Measurements from ENCODE around the gene ZFAND2A. TPM values are rescaled to one million over a fixed set of nuclear protein-coding genes. Genes with fewer than 3 reads are reported as not detected.
A peak's percentile ranks its signal among the peaks of the same experiment; 100 is the strongest.
"Not testable (repeated sequence)": the region's sequence is repeated elsewhere in the genome, so short reads cannot be mapped to it uniquely, and the experiment has no call there.

Gene ZFAND2A
- total RNA-seq, 3 donors from 2014 or later = 19.3 to 25.0 (median 22.3) TPM

- Mint-ChIP-seq H3K27me3 (ENCODE audit: low read depth) (peaks cover 21% of the 10 kb centered on the region), H3K36me3 (ENCODE audit: insufficient read depth) (no peaks in the 10 kb centered on the region), H3K4me1 (ENCODE audit: low read depth) (peaks cover 10% of the 10 kb centered on the region), H3K4me3 (no peak overlapping the region), H3K9me3 (no peaks in the 10 kb centered on the region)
- ATAC-seq = no peak
- DNase-seq = no peak
These were observed 28.8 kb upstream of the ZFAND2A start for GRCh38 chr7:1188720-1189294.

- H3K9me3 Mint-ChIP-seq = no peaks in the 10 kb centered on the region
- H3K4me1 Mint-ChIP-seq (ENCODE audit: low read depth) = peaks cover 8% of the 10 kb centered on the region
- DNase-seq = no peak
- peaks cover 23% of the 10 kb centered on the region for H3K27me3 Mint-ChIP-seq (ENCODE audit: low read depth)
- no peaks in the 10 kb centered on the region for H3K36me3 Mint-ChIP-seq (ENCODE audit: insufficient read depth)
- H3K4me3 Mint-ChIP-seq = no peak overlapping the region
- ATAC-seq = no peak
These were observed 27.1 kb upstream of the ZFAND2A start for GRCh38 chr7:1187127-1187526.

- Mint-ChIP-seq H3K4me1 (ENCODE audit: low read depth) (peaks cover 6% of the 10 kb centered on the region), H3K27me3 (ENCODE audit: low read depth) (peaks cover 38% of the 10 kb centered on the region), H3K4me3 (no peak overlapping the region), H3K36me3 (ENCODE audit: insufficient read depth) (no peaks in the 10 kb centered on the region), H3K9me3 (no peaks in the 10 kb centered on the region)
- ATAC-seq (no peak), DNase-seq (no peak)
These were observed 21.6 kb upstream of the ZFAND2A start for GRCh38 chr7:1181640-1182039.

- H3K9me3 Mint-ChIP-seq = no peaks in the 10 kb centered on the region
- DNase-seq = no peak
- H3K27me3 Mint-ChIP-seq (ENCODE audit: low read depth) = peaks cover 35% of the 10 kb centered on the region
- no peak for ATAC-seq
- H3K4me1 Mint-ChIP-seq (ENCODE audit: low read depth) = peaks cover 12% of the 10 kb centered on the region
- H3K36me3 Mint-ChIP-seq (ENCODE audit: insufficient read depth) = no peaks in the 10 kb centered on the region
- H3K4me3 Mint-ChIP-seq = no peak overlapping the region
These were observed 21.0 kb upstream of the ZFAND2A start for GRCh38 chr7:1181031-1181430.

- DNase-seq (peak; percentile 76), ATAC-seq (peak; percentile 60 to 74)
- Mint-ChIP-seq H3K9me3 (no peaks in the 10 kb centered on the region), H3K36me3 (ENCODE audit: insufficient read depth) (no peaks in the 10 kb centered on the region), H3K27me3 (ENCODE audit: low read depth) (peaks cover 22% of the 10 kb centered on the region), H3K4me3 (peak overlapping the region; percentile 37), H3K4me1 (ENCODE audit: low read depth) (peaks cover 11% of the 10 kb centered on the region)
These were observed 16.9 kb upstream of the ZFAND2A start for GRCh38 chr7:1176891-1177373.

GRCh38 chr7:1175967-1176851 lies 16.2 kb upstream of the ZFAND2A start:
- peak; percentile 77 for DNase-seq
- H3K36me3 Mint-ChIP-seq (ENCODE audit: insufficient read depth) = no peaks in the 10 kb centered on the region
- no peaks in the 10 kb centered on the region for H3K9me3 Mint-ChIP-seq
- H3K4me1 Mint-ChIP-seq (ENCODE audit: low read depth) = peaks cover 11% of the 10 kb centered on the region
- peak overlapping the region; percentile 46 for H3K4me3 Mint-ChIP-seq
- peak; percentile 57 to 68 for ATAC-seq
- peaks cover 18% of the 10 kb centered on the region for H3K27me3 Mint-ChIP-seq (ENCODE audit: low read depth)

GRCh38 chr7:1175597-1175966 lies 15.6 kb upstream of the ZFAND2A start:
- Mint-ChIP-seq H3K9me3 (no peaks in the 10 kb centered on the region), H3K4me1 (ENCODE audit: low read depth) (peaks cover 11% of the 10 kb centered on the region)
- ATAC-seq = no peak

GRCh38 chr7:1174881-1175596 lies 15.0 kb upstream of the ZFAND2A start:
- Mint-ChIP-seq H3K27me3 (ENCODE audit: low read depth) (peaks cover 11% of the 10 kb centered on the region), H3K9me3 (no peaks in the 10 kb centered on the region), H3K4me1 (ENCODE audit: low read depth) (peaks cover 12% of the 10 kb centered on the region), H3K4me3 (no peak overlapping the region), H3K36me3 (ENCODE audit: insufficient read depth) (no peaks in the 10 kb centered on the region)
- no peak for ATAC-seq
- DNase-seq = no peak

More at GRCh38 chr7:1175597-1175966, 15.6 kb upstream of the ZFAND2A start:
- H3K27me3 Mint-ChIP-seq (ENCODE audit: low read depth) = peaks cover 16% of the 10 kb centered on the region
- DNase-seq = no peak
- H3K4me3 Mint-ChIP-seq = no peak overlapping the region
- H3K36me3 Mint-ChIP-seq (ENCODE audit: insufficient read depth) = no peaks in the 10 kb centered on the region

GRCh38 chr7:1174002-1174401 lies 14.0 kb upstream of the ZFAND2A start:
- H3K27me3 Mint-ChIP-seq (ENCODE audit: low read depth) = peaks cover 11% of the 10 kb centered on the region
- peaks cover 14% of the 10 kb centered on the region for H3K4me1 Mint-ChIP-seq (ENCODE audit: low read depth)
- H3K9me3 Mint-ChIP-seq = no peaks in the 10 kb centered on the region
- H3K4me3 Mint-ChIP-seq = no peak overlapping the region
- no peaks in the 10 kb centered on the region for H3K36me3 Mint-ChIP-seq (ENCODE audit: insufficient read depth)
- no peak for ATAC-seq
- DNase-seq = no peak

GRCh38 chr7:1172666-1173523 lies 12.9 kb upstream of the ZFAND2A start:
- ATAC-seq (no peak), DNase-seq (no peak)
- Mint-ChIP-seq H3K9me3 (no peaks in the 10 kb centered on the region), H3K27me3 (ENCODE audit: low read depth) (peaks cover 7% of the 10 kb centered on the region), H3K4me3 (no peak overlapping the region), H3K4me1 (ENCODE audit: low read depth) (peaks cover 14% of the 10 kb centered on the region), H3K36me3 (ENCODE audit: insufficient read depth) (no peaks in the 10 kb centered on the region)

- not testable (repeated sequence) for H3K36me3 Mint-ChIP-seq (ENCODE audit: insufficient read depth); H3K9me3 Mint-ChIP-seq; H3K4me3 Mint-ChIP-seq; DNase-seq; ATAC-seq; H3K27me3 Mint-ChIP-seq (ENCODE audit: low read depth); H3K4me1 Mint-ChIP-seq (ENCODE audit: low read depth)
These were observed 11.5 kb upstream of the ZFAND2A start for GRCh38 chr7:1171516-1171915.

GRCh38 chr7:1170741-1171501 lies 10.9 kb upstream of the ZFAND2A start:
- Mint-ChIP-seq H3K4me1 (ENCODE audit: low read depth) (peaks cover 3% of the 10 kb centered on the region), H3K27me3 (ENCODE audit: low read depth) (no peaks in the 10 kb centered on the region), H3K9me3 (no peaks in the 10 kb centered on the region), H3K4me3 (no peak overlapping the region), H3K36me3 (ENCODE audit: insufficient read depth) (no peaks in the 10 kb centered on the region)
- no peak for ATAC-seq
- no peak for DNase-seq

Data from activated T-cell treated with anti-CD3 and anti-CD28 coated beads, Interleukin-2, amount 50 U/mL, for 4 hours (primary cell).